Right lung (tissue), 10 donors: ENCODE data around the gene PGLYRP2. TPM values are rescaled to one million over a fixed set of nuclear protein-coding genes. Genes with fewer than 3 reads are reported as not detected.
"Not testable (repeated sequence)": the region's sequence is repeated elsewhere in the genome, so short reads cannot be mapped to it uniquely, and the experiment has no call there.

Source experiments
- DNase-seq, 2 donors: peaks; one replicate each; pipeline ENCODE4 v3.0.0-alpha.2; 2013
- long read RNA-seq, 8 donors: transcript quantifications; one replicate each; lab custom pipeline, GENCODE V29; 2026
- polyA plus RNA-seq, 5 donors: library from polyadenylated mRNA; unstranded; fragments of 120-200 nt; gene quantifications; one replicate each; pipeline versions ENCODE4 v1.2.1 to v1.2.3, GENCODE V29; 2013; ENCODE audit warnings: inconsistent platforms in 1 of 5, low replicate concordance in 1 of 5; ENCODE audit not compliant: insufficient read length in 5 of 5, insufficient read depth in 1 of 5

Gene PGLYRP2, protein sequence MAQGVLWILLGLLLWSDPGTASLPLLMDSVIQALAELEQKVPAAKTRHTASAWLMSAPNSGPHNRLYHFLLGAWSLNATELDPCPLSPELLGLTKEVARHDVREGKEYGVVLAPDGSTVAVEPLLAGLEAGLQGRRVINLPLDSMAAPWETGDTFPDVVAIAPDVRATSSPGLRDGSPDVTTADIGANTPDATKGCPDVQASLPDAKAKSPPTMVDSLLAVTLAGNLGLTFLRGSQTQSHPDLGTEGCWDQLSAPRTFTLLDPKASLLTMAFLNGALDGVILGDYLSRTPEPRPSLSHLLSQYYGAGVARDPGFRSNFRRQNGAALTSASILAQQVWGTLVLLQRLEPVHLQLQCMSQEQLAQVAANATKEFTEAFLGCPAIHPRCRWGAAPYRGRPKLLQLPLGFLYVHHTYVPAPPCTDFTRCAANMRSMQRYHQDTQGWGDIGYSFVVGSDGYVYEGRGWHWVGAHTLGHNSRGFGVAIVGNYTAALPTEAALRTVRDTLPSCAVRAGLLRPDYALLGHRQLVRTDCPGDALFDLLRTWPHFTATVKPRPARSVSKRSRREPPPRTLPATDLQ
- polyA plus RNA-seq, result under 1 TPM in 1 of 5 donors, not detected in 4; 0.10 TPM
- long read RNA-seq, donor 1, result 0 reads
- long read RNA-seq, donor 2, result 0 reads
- long read RNA-seq, donor 3, result 0 reads
- long read RNA-seq, donor 4, result 0 reads
- long read RNA-seq, donor 5, result 0 reads
- long read RNA-seq, donor 6, result 0 reads
- long read RNA-seq, donor 7, result 0 reads
- long read RNA-seq, donor 8, result 0 reads

DNA sequence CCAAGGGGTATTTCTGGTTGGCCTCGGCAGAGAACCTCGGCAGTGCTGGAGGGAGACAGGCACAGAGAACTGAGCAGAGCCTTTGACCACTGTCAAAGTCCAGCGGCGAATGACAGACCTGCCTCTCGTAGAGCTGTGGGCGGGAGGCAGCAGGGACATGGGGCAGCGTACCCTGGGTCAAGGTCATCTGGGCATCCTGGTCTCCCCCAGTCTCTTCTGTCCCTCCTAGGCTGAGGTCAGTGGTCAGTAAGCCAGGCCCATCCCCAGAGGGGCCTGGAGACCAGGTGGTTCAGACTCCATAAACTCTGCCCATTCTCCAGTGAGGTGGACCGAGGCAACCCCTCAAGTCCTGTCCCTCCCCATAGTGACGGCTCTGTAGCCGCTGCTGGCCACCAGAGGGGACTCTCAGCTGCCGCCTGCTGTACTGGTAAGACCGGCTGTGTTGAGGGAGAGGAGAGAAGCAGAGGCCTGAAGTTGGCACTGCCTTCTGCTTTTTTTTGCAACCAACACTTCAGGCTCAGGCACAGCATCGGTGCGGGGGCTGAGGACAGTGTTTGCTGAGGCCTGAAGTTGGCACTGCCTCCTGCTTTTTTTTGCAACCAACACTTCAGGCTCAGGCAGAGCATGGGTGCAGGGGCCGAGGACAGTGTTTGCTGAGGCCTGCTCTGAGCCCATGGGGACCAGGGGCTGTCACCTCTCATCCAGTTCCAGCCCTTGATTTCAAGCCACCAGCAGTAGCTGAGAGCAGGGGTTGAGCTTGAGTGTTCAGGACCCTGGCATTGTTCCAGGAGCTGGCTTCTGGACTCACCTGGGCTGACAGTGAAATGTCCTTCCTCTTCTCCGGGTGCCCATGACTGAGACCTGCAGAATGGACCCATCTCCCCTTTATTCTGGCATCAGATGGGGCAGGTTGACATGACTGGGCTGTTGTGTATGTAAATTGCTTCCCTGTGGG, at the start of gene PGLYRP2:
TSS of gene PGLYRP2 (minus strand) at position 111 of the 955 bp plus-strand sequence. CDS start 130 bp downstream, outside the sequence.
- DNase-seq, result peak in 1 of 2 donors; percentile 18

DNA sequence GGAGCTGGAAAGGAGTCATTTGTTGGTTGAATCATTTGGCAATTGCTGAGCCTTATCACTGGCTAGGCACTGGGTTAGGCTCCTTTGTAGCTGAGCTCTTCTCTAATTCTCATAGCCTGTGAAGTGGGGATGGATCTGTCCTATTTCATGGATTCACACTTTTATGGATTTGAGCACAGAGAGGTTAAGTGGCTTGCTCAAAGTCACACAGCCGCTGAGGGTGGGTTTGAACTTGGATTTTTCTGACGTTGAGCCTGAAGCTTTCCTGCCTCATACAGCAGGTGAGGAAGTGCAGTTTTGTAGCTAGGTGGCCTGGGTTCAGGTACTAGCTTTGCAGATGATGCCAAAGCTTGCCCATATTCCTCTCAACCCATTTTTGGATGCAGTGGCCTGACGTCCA, 48.4 kb upstream of the PGLYRP2 start:
- DNase-seq, result no peak

DNA sequence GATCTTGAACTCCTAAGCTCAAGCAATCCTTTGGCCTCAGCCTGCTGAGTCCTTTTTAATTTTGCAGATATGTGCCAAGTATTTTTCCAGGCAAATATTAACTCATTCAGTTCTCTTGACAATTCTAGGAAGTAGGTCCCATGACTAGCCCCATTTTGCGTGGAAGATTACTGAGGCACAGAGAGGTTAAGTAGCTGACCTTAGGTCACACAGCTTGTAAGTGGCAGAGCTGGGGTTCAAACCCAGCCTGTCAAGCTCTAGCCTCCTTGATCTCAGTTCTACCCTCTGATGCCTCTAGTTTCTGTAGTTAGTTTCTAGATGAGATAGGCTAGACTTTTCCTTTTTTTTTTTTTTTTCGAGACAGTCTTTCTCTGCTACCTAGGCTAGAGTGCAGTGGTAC, 47.1 kb upstream of the PGLYRP2 start:
- DNase-seq, result no peak

DNA sequence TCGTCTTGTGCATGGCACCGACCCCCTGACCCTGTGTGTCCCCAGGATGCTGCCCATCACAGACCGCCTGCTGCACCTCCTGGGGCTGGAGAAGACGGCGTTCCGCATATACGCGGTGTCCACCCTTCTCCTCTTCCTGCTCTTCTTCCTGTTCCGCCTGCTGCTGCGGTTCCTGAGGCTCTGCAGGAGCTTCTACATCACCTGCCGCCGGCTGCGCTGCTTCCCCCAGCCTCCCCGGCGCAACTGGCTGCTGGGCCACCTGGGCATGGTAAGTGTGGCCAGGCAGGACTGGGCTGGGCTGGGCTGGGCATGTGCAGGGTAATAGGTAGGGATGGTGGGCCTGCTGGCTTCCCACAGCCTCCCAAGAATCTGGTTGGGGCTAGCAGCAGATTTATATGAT, 46.0 kb upstream of the PGLYRP2 start:
- no peak for DNase-seq

DNA sequence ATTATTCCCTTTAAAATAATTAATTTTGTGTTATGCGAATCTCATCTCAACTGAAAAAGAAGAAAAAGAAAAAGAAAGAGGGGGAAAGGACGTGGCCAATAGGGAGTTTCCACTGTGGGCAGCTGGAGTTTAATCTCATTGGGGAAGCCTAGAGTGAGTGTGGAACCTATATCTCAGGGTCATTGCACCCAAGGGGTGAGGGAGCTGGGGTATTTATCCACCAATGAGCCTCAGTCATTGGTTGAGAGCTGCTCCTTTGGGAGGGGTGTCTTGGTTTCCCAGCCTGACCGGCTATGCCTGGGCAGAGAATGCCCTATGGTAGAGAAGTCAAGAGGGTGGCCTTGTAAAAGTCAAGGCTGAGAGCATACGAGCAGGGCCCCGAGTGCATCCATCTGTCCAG, 45.5 kb upstream of the PGLYRP2 start:
- no peak for DNase-seq

DNA sequence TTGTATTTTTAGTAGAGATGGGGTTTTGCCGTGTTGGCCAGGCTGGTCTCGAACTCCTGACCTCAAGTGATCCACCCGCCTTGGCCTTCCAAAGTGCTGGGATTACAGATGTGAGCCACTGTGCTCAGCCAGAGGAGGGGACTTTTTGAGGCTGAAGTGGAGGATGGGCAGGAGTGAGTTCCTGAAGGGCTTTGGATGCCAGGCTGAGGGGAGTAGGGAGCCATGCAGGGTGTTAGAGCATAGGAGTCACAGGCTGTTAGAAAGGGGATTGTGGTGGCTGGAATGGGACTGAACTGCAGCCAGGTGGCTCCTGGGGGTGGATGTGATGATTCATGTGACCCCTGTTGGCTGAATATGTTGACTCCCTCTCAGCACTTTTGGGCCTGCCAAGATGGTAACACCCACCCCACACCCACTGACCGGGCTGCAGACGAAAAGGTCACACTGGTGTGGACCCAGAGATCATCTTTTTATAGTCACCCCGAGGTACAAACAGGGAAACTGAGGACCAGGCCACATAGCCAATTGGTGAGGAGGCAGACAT, 40.2 kb upstream of the PGLYRP2 start:
- DNase-seq, result no peak

DNA sequence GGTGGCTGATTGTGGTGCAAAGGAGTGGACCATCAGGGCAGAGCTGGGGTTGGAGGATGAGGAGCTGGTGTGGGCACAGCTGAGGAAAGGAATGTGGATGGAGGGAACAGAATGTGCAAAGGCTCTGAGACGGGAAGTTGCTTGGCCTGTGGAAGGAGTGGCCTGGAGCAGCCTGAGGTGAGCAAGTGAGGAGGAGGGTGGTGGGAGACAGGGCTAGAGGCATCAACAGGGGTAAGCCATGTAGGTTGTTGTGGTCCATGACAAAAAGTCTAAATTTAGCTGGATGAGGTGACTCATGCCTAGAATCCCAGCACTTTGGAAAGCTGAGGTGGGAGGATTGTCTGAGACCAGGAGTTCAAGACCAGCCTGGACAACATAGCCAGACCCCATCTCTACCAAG, 38.5 kb upstream of the PGLYRP2 start:
- DNase-seq, result no peak

DNA sequence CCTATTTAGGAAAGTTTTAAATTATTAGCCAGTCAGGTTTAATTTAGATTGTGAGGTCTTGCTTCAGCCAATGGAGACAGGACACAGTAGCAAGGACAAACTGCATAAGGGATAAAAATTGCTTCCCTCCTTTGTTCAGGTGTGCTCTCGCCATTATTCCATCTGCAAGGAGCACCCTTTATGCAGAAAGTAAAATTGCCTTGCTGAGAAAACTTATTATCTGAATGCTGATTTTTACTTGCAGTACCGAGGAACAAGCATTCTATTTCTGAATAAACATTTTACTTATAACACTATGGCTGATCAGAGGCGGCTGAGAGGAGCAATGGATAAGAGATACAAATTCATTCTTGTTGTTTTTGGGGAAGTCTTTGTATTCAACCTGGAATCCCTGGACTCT, 37.1 kb upstream of the PGLYRP2 start:
- no peak for DNase-seq

DNA sequence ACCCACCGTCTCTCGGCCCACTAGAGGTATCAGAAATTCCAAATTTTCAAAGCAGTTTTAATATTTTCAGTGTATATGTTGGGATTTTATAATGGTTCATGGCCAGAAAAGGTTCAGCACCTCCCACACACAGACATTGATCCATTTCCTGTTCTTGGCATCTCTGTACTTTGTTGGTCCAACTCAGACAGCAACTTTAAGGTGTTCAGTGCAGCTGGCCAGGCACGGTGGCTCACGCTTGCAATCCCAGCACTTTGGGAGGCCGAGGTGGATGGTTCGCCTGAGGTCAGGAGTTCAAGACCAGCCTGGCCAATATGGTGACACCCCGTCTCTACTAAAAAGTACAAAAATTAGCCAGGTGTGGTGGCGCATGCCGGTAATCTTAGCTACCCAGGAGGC, 35.9 kb upstream of the PGLYRP2 start:
- DNase-seq, result not testable (repeated sequence)

DNA sequence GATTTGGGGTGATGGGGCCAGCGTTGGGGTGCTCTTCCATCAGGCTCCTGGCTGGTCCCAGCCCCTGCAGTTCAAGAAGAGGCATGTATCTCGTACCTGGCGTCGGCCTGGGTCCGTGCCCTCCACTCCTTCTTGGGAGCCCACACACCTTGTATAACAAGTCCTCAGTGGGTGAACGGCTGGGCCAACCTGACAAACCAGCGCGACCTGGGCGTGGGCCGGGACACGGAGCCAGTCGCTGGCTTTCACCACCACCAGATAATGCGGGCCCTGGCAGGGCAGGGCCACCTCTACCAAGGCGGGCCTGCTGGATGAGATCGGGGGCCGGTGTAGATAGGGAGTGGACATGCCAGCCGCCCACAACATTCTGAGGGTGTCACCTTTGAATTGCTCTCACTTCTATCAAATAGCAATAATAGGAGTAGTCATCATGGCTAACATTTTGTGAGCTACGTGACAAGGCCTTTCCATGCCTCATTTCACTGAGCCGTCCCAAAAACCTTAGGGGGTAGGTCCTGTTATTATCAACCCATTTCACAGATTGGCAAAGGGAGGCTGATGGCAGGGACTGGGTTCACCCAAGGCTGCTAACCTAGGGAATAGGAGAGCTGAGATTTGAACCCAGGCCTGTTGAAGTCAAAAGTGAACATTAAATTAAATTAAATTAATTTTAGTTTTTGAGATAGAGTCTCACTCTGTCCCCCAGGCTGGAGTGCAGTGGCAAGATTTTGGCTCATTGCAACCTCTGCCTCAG, 32.5 kb upstream of the PGLYRP2 start:
- DNase-seq, result no peak

DNA sequence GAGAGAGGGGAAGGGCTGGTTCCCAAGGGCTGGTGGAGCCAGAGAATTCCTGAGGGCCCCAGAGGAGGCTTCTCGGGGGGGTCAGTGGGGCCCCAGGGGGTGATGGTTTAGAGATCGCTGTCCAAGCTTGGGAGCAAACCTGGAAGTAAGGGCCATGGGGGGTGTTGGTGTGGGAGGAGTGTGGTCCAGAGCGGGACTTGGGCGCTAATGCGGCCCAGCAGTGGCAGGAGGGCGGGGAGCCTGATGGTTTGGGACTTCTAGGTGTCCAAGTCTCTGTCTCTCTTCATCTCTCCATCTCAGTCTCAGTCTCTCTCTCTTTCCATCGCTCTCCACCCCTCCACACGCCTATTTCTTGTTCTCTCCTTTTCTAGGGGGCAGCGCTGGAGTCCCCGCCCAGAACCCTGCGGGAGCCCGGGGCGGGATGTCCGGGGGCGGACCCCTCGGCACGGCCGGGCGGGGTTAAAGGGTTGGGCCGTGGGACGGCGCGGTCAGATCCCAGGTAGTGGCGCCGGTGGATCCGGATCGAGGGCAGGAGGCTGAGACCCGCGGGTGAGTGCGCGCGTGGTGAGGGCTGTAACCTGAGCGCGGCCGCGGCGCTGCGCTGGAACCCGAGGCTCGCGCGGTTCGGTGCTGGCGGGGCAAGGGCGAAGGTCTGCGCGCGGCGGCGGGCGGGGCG, 28.9 kb upstream of the PGLYRP2 start, which contains the start of gene CYP4F22:
TSS of gene CYP4F22 (plus strand) at position 491 of the 676 bp plus-strand sequence. CDS start 16,812 bp downstream, outside the sequence.
- no peak for DNase-seq

DNA sequence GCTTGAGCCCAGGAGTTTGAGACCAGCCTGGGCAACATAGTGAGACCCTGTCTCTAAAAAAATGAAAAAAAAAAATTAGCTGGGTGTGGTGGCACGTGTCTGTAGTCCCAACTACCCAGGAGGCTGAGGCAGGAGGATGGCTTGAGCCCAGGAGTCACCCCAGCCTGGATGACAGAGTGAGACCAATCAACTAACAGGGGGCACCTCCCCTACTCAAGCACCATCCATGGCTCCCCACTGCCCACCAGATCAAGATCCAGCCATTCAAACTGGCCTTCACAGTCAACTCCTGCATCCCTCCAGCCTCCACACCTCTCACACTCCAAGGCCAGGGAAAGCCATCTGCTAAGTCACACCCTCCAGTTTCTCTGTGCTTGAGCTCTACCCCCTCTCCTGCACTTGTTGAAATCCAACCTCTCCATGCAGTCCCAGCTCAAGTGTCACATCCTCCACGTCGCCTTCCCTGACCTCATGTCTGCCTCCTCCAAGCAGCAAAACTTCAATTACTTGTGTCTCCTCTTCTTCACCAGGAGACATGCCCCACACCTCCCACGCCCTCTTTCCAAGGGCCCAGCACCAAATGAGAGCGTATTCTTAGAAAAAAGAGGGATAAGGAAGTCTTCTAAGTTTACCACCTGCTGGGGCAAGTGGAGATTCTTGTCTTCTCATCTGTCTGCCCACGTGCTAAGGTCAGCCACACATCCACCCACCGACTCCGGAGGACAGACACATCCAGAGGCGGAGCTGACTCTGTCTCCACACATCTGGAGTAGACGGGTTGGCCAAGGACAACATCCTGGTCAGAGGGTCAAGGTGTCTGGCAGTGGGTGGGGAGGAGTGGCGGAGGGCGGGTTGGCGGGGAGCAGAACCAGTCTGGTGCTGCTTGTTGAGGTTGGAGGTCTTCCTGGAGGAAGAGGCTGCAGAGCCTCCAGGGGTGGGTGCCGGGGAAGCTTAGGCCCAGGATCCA, 28.1 kb upstream of the PGLYRP2 start:
- DNase-seq, result no peak

DNA sequence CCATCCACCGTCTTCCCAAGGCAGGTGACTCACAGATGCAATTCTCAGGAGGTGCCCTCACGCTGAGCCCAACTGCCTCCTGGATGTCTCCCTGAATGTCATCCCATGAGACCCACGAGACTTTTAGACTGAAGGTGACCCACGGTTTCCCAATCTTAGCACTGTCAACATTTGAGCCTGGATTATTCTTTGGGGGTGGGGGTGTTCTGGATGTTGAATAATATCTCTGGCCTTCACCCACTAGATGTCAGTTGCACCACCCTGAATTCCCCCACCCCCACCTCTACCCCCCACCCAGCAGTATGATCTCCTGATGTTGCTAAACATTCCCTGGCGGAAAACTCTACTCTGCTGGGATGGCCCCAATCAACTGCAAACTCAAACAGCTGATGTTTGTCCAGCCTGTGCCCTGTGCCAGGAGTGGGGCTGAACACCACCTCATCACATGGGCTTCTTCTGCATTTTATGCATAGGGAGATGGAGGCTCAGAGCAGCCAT, 26.8 kb upstream of the PGLYRP2 start:
- no peak for DNase-seq

DNA sequence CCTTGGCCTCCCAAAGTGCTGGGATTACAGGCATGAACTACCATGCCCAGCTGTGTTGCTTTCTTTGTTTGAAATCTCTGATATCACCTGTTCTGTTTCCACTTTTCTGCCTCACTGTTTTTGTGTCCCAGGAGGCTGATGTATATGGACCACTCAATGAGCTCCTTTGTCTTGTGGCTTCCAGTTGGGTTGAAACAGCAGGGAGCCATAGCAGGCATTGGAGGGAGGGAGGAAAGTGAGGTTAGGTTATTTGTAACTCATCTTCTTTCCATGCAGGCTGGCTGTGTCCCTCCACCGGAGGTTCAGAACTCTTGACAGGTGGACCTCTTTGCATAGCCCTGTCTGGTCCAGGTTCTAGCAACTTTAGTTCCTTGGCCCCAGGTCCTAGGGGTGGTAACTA, 23.0 kb upstream of the PGLYRP2 start:
- no peak for DNase-seq

DNA sequence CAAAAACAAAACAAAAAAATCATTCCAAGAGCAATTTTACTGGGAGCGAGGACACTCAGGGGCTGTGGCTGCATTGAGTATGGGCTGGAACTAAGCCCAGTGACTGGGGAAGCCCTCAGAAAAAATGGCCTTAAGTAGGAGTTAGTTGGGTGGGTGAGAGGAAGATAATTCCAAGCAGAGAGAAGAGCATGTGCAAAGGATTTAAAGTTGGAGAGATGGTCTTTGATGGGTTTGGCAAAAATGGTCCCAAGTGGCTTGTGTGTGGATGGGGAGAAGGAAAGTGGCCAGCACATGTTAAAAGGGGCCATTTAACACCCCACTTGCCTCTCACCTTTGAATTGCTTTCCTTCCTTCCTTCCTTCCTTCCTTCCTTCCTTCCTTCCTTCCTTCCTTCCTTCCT, 22.3 kb upstream of the PGLYRP2 start:
- no peak for DNase-seq

DNA sequence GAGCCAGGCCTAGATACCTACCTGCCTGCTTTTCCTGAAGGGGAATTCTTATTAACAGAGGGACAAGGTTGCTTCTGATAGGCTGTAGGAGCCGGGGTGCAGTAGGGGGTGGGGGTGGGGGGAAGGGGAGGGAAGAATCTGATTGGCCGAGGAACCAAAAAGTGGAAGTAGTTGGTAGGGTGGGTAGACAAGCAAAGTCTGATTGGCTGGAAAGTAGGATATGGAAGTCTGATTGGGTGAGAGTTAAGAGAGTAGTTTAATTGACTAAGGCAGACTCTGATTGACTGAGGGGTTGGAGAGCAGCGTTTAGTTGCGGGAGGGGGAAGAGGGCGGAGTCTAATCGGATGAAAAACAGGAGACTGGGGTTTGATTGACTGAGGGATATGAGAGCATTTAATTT, 19.6 kb upstream of the PGLYRP2 start:
- DNase-seq, result no peak

DNA sequence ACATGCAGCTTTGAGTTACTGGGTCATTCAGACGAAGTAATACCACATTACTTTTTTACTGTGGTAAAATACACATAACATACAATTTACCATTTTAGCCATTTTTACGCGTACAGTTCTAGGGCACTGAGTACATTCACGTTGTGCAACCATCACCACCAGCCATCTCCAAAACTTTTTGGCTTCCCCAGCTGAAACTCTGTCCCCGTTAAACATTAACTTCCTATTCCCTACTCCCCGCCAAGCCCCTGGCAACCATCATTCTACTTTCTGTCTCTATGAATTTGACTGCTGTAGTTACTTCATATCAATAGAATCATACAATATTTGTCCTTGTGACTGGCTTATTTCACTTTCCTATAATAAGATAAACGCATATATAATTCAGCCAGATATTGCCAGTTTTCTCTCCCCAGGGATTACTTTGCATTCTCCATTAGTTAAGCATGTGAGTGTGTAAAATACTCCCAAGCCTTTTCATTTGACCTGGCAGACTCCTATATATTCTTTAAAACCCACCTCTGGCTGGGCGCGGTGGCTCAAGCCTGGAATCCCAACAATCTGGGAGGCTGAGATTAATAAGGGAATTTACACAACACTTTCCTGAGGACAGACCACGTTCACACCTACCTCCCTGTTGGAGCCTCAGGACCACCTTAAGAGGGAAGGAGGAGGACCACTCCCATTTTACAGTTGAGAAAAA, 19.0 kb upstream of the PGLYRP2 start:
- DNase-seq, result no peak

DNA sequence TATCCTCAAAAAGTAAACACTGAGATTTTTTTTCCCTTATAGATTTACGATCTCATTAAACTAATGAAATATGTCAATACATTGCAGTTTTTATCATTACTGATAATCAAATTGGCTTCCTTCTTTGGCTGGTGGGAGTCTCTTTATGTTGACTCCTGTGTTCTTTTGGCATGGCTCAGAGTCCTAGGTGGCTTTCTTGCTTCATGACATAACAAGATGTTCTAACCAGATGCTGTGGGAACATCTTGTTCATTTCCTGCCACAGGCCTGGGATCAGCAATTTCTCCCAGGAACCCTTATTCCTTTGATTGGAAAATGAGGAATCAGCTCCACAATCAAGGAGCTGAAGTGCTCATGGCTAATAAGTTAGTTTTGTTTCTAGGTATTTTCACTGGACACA, 15.8 kb upstream of the PGLYRP2 start:
- DNase-seq, result no peak
